Measurements from ENCODE around the gene RANBP17.
A peak's percentile ranks its signal among the peaks of the same experiment; 100 is the strongest.

The RANBP17 gene

GRCh38 chr5:171264843-171265242, 403.0 kb downstream of the RANBP17 start:
- TF ChIP-seq CTCF (IDR thresholded peaks at IDR 0.05; ENCODE audit: poor library complexity, severe bottlenecking) = no peak
- Histone ChIP-seq H3K27ac (ENCODE audit: poor library complexity, severe bottlenecking) (no peak overlapping the region), H3K4me1 (ENCODE audit: insufficient read depth, poor library complexity, severe bottlenecking) (peaks cover 10% of the 10 kb centered on the region), H3K36me3 (ENCODE audit: low read depth) (no peaks in the 10 kb centered on the region), H3K27me3 (ENCODE audit: insufficient read depth, poor library complexity, severe bottlenecking) (no peaks in the 10 kb centered on the region), H3K9me3 (ENCODE audit: severe bottlenecking) (no peaks in the 10 kb centered on the region), H3K4me3 (ENCODE audit: severe bottlenecking) (no peak overlapping the region)
- ATAC-seq (ENCODE audit: low read depth) = no peak
- no peak for DNase-seq (ENCODE audit: low spot score)

GRCh38 chr5:171268700-171269620, 407.1 kb downstream of the RANBP17 start:
- TF ChIP-seq CTCF (IDR thresholded peaks at IDR 0.05; ENCODE audit: poor library complexity, severe bottlenecking) = no peak
- no peaks in the 10 kb centered on the region for H3K36me3 ChIP-seq (ENCODE audit: low read depth)
- peaks cover 24% of the 10 kb centered on the region for H3K4me1 ChIP-seq (ENCODE audit: insufficient read depth, poor library complexity, severe bottlenecking)
- H3K9me3 ChIP-seq (ENCODE audit: severe bottlenecking) = no peaks in the 10 kb centered on the region
- no peak overlapping the region for H3K4me3 ChIP-seq (ENCODE audit: severe bottlenecking)
- ATAC-seq (ENCODE audit: low read depth) (no peak), DNase-seq (ENCODE audit: low spot score) (no peak)
- H3K27ac ChIP-seq (ENCODE audit: poor library complexity, severe bottlenecking) = no peak overlapping the region
- H3K27me3 ChIP-seq (ENCODE audit: insufficient read depth, poor library complexity, severe bottlenecking) = no peaks in the 10 kb centered on the region

- TF ChIP-seq CTCF (IDR thresholded peaks at IDR 0.05; ENCODE audit: poor library complexity, severe bottlenecking) = no peak
- Histone ChIP-seq H3K4me3 (ENCODE audit: severe bottlenecking) (no peak overlapping the region), H3K9me3 (ENCODE audit: severe bottlenecking) (no peaks in the 10 kb centered on the region), H3K4me1 (ENCODE audit: insufficient read depth, poor library complexity, severe bottlenecking) (peaks cover 24% of the 10 kb centered on the region), H3K36me3 (ENCODE audit: low read depth) (no peaks in the 10 kb centered on the region), H3K27ac (ENCODE audit: poor library complexity, severe bottlenecking) (no peak overlapping the region), H3K27me3 (ENCODE audit: insufficient read depth, poor library complexity, severe bottlenecking) (no peaks in the 10 kb centered on the region)
- DNase-seq (ENCODE audit: low spot score) (no peak), ATAC-seq (ENCODE audit: low read depth) (peak; percentile 83)
These were observed 407.9 kb downstream of the RANBP17 start for GRCh38 chr5:171269717-171270116.

- Histone ChIP-seq H3K4me3 (ENCODE audit: severe bottlenecking) (no peak overlapping the region), H3K27ac (ENCODE audit: poor library complexity, severe bottlenecking) (no peak overlapping the region), H3K9me3 (ENCODE audit: severe bottlenecking) (no peaks in the 10 kb centered on the region), H3K27me3 (ENCODE audit: insufficient read depth, poor library complexity, severe bottlenecking) (no peaks in the 10 kb centered on the region), H3K36me3 (ENCODE audit: low read depth) (no peaks in the 10 kb centered on the region), H3K4me1 (ENCODE audit: insufficient read depth, poor library complexity, severe bottlenecking) (peaks cover 24% of the 10 kb centered on the region)
- DNase-seq (ENCODE audit: low spot score) = no peak
- ATAC-seq (ENCODE audit: low read depth) = no peak
- TF ChIP-seq CTCF (IDR thresholded peaks at IDR 0.05; ENCODE audit: poor library complexity, severe bottlenecking) = no peak
These were observed 408.3 kb downstream of the RANBP17 start for GRCh38 chr5:171270136-171270535.

- no peak overlapping the region for H3K4me3 ChIP-seq (ENCODE audit: severe bottlenecking)
- no peaks in the 10 kb centered on the region for H3K27me3 ChIP-seq (ENCODE audit: insufficient read depth, poor library complexity, severe bottlenecking)
- ATAC-seq (ENCODE audit: low read depth) = no peak
- no peaks in the 10 kb centered on the region for H3K9me3 ChIP-seq (ENCODE audit: severe bottlenecking)
- H3K4me1 ChIP-seq (ENCODE audit: insufficient read depth, poor library complexity, severe bottlenecking) = peaks cover 24% of the 10 kb centered on the region
- no peak for TF ChIP-seq CTCF (IDR thresholded peaks at IDR 0.05; ENCODE audit: poor library complexity, severe bottlenecking)
- no peak overlapping the region for H3K27ac ChIP-seq (ENCODE audit: poor library complexity, severe bottlenecking)
- H3K36me3 ChIP-seq (ENCODE audit: low read depth) = no peaks in the 10 kb centered on the region
- no peak for DNase-seq (ENCODE audit: low spot score)
These were observed 410.0 kb downstream of the RANBP17 start for GRCh38 chr5:171271798-171272197.

Measured in RWPE2 (cell line).